A673 (cell line): ENCODE results near the gene OR11L1.

Source experiments
- EZH2 ChIP-seq: fragments of 200-600 bp; sonication (generic); IDR thresholded peaks from 2 replicates; pipeline ENCODE4 v1.6.1; 2017; ENCODE audit warnings: borderline replicate concordance, low read depth, mild to moderate bottlenecking, mixed read lengths, antibody characterized with exemption, low read length; ENCODE audit not compliant: poor library complexity, severe bottlenecking
- TF ChIP-seq, protein P1 (sequence below): fragments of 300-800, 200-600 bp; sonication (generic); conservative IDR thresholded peaks from 2 replicates; pipeline ENCODE4 v1.5.1; 2017; ENCODE audit warnings: low read depth, mild to moderate bottlenecking, antibody characterized with exemption, low read length, moderate library complexity, mixed read lengths

GRCh38 chr1:247855911-247856310 lies 14.2 kb upstream of the OR11L1 start:
- TF ChIP-seq, protein P1, sequence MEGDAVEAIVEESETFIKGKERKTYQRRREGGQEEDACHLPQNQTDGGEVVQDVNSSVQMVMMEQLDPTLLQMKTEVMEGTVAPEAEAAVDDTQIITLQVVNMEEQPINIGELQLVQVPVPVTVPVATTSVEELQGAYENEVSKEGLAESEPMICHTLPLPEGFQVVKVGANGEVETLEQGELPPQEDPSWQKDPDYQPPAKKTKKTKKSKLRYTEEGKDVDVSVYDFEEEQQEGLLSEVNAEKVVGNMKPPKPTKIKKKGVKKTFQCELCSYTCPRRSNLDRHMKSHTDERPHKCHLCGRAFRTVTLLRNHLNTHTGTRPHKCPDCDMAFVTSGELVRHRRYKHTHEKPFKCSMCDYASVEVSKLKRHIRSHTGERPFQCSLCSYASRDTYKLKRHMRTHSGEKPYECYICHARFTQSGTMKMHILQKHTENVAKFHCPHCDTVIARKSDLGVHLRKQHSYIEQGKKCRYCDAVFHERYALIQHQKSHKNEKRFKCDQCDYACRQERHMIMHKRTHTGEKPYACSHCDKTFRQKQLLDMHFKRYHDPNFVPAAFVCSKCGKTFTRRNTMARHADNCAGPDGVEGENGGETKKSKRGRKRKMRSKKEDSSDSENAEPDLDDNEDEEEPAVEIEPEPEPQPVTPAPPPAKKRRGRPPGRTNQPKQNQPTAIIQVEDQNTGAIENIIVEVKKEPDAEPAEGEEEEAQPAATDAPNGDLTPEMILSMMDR, result no peak
- no peak for TF ChIP-seq EZH2
